Lower leg skin (tissue), 3 donors: ENCODE data around the gene SUGCT.

Source experiments
- POLR2A ChIP-seq, 2 donors: fragments of 450-650 bp; IDR thresholded peaks; one replicate each; pipeline ENCODE4 v1.6.1; 2016 to 2017; ENCODE audit warnings: antibody characterized with exemption in 2 of 2, mild to moderate bottlenecking in 1 of 2, moderate library complexity in 1 of 2
- TF ChIP-seq, protein P1 (sequence below), 3 donors: fragments of 450-650 bp; IDR thresholded peaks; one replicate each; pipeline ENCODE4 v1.5.1; 2016; ENCODE audit warnings: antibody characterized with exemption in 3 of 3, mild to moderate bottlenecking in 3 of 3, moderate library complexity in 2 of 3

DNA sequence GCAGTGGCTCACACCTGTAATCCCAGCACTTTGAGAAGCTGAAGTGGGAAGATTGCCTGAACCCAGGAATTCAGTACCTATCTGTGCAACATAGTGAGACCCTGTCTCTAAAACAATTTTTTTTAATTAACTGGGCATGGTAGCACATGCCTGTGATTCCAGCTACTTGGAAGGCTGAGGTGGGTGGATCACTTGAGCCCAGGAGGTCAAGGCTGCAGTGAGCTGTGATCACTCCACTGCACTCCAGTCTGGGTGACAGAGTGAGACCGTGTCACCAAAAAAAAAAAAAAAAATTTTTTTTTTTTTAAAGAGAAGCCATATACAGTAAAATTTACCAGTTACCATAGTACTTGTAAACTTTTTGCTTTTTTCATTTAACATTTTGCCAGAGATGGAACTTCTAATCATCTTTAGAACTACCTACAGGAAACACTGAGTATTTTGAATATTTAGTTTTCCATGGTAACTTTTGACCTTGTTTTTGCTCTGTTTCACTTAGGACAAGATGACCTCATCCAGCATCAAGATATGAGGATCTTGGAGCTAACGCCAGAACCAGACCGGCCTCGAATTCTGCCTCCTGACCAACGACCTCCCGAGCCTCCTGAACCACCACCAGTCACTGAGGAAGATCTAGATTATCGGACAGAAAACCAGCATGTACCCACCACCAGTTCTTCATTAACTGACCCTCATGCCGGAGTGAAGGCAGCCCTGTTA lies 41.0 kb upstream of the SUGCT start:
- TF ChIP-seq, protein P1, sequence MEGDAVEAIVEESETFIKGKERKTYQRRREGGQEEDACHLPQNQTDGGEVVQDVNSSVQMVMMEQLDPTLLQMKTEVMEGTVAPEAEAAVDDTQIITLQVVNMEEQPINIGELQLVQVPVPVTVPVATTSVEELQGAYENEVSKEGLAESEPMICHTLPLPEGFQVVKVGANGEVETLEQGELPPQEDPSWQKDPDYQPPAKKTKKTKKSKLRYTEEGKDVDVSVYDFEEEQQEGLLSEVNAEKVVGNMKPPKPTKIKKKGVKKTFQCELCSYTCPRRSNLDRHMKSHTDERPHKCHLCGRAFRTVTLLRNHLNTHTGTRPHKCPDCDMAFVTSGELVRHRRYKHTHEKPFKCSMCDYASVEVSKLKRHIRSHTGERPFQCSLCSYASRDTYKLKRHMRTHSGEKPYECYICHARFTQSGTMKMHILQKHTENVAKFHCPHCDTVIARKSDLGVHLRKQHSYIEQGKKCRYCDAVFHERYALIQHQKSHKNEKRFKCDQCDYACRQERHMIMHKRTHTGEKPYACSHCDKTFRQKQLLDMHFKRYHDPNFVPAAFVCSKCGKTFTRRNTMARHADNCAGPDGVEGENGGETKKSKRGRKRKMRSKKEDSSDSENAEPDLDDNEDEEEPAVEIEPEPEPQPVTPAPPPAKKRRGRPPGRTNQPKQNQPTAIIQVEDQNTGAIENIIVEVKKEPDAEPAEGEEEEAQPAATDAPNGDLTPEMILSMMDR (IDR thresholded peaks at IDR 0.05): no peak
- TF ChIP-seq POLR2A (IDR thresholded peaks at IDR 0.05): no peak
